BJ (cell line): ENCODE data around the gene ELL. TPM values are rescaled to one million over a fixed set of nuclear protein-coding genes. Genes with fewer than 3 reads are reported as not detected.

Experiments
- CTCF ChIA-PET: fragments of 350-600 bp; formaldehyde crosslinking; extraction: SDS; loops from one replicate; lab custom pipeline; 2021; ENCODE audit warnings: antibody characterized with exemption, inconsistent platforms; lab: Yijun Ruan, JAX
- POLR2A ChIA-PET: fragments of 300-600 bp; sonication (Branson Sonifier 250); formaldehyde crosslinking; extraction: SDS; loops from one replicate; lab custom pipeline; 2021; ENCODE audit warnings: antibody characterized with exemption; lab: Charles Lee
- DNase-seq: peaks from one replicate; pipeline ENCODE4 v3.0.0-alpha.2; 2011; ENCODE audit warnings: low read depth
- H3K27me3 ChIP-seq: 2 replicates; pipeline ENCODE4 v1.6.0; 2011; ENCODE audit warnings: low read length; ENCODE audit not compliant: control insufficient read depth, insufficient read depth
- H3K36me3 ChIP-seq: 2 replicates; pipeline ENCODE4 v1.5.1; 2011; ENCODE audit warnings: low read length; ENCODE audit not compliant: control insufficient read depth, insufficient read depth
- H3K4me3 ChIP-seq: 2 replicates; pipeline ENCODE4 v1.5.1; 2011; ENCODE audit warnings: low read depth, mild to moderate bottlenecking, control low read depth, low read length
- polyA plus RNA-seq: library from polyadenylated mRNA; depleted of rRNA; stranded (reverse); fragments of >200 nt; gene quantifications from 2 replicates; pipeline ENCODE4 v1.2.3, GENCODE V29; 2011
- TF ChIP-seq, protein P1 (sequence below): IDR thresholded peaks from 2 replicates; pipeline ENCODE4 v1.5.1; 2011; ENCODE audit warnings: low read depth, mild to moderate bottlenecking, control low read depth, inconsistent platforms, low read length, moderate library complexity; ENCODE audit not compliant: insufficient read depth

Gene ELL
- polyA plus RNA-seq, 1 experiment = 10.2 TPM

- TF ChIP-seq, protein P1, sequence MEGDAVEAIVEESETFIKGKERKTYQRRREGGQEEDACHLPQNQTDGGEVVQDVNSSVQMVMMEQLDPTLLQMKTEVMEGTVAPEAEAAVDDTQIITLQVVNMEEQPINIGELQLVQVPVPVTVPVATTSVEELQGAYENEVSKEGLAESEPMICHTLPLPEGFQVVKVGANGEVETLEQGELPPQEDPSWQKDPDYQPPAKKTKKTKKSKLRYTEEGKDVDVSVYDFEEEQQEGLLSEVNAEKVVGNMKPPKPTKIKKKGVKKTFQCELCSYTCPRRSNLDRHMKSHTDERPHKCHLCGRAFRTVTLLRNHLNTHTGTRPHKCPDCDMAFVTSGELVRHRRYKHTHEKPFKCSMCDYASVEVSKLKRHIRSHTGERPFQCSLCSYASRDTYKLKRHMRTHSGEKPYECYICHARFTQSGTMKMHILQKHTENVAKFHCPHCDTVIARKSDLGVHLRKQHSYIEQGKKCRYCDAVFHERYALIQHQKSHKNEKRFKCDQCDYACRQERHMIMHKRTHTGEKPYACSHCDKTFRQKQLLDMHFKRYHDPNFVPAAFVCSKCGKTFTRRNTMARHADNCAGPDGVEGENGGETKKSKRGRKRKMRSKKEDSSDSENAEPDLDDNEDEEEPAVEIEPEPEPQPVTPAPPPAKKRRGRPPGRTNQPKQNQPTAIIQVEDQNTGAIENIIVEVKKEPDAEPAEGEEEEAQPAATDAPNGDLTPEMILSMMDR = no peak
- Histone ChIP-seq H3K36me3 (peaks cover 10% of the 10 kb centered on the region), H3K27me3 (no peaks in the 10 kb centered on the region), H3K4me3 (no peak overlapping the region)
- DNase-seq = no peak
- CTCF ChIA-PET = interaction anchor here (1.0 to 6.9 kb wide), 3 partner anchors 8 to 44 kb away, joined by 4 to 39 read pairs (median 35); no protein-coding TSS in a partner anchor
- POLR2A ChIA-PET = no interaction called here
Measured at GRCh38 chr19:18476507-18477041, 45.3 kb downstream of the ELL start.

DNA sequence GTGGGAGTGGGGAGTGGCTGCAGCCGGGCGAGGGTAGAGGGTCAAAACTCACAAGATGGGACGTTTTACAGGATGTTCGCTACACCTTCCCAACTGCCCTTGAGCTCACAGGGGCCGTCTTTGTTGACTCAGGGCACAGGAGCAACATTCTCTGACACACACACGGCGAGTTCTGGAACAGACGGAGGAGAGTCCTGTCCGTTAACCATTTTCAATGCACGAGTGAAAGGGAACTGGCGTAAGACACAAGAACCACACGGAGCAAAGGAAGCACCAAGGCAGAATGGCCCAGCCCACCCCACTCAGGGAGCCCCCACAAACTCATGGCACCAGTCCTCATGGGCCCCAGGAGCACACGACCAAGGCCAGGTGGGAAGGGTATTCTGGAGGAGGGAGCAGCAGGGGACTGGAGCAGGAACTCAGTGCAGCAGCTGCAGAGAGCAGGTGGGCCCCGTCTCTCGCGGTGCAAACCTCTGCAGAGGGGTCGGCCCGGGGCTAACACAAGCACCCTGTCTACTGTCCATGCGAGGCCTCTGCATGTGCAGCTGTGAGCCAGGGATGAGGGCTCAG lies 46.0 kb downstream of the ELL start:
- CTCF ChIA-PET = interaction anchor here (1.3 to 6.7 kb wide), 2 partner anchors 14 to 24 kb away, joined by 8 to 39 read pairs; no protein-coding TSS in a partner anchor
- DNase-seq = no peak
- no peak overlapping the region for H3K4me3 ChIP-seq

GRCh38 chr19:18475004-18475453 lies 46.8 kb downstream of the ELL start:
- CTCF ChIA-PET = interaction anchor here (1.2 to 6.7 kb wide), 4 partner anchors 13 to 24 kb away, joined by 3 to 39 read pairs (median 6); no protein-coding TSS in a partner anchor
- no peak for DNase-seq

More for the DNA sequence above, 46.0 kb downstream of the ELL start:
- POLR2A ChIA-PET = no interaction called here
- H3K27me3 ChIP-seq = no peaks in the 10 kb centered on the region
- TF ChIP-seq, protein P1 = no peak
- H3K36me3 ChIP-seq = peaks cover 10% of the 10 kb centered on the region

DNA sequence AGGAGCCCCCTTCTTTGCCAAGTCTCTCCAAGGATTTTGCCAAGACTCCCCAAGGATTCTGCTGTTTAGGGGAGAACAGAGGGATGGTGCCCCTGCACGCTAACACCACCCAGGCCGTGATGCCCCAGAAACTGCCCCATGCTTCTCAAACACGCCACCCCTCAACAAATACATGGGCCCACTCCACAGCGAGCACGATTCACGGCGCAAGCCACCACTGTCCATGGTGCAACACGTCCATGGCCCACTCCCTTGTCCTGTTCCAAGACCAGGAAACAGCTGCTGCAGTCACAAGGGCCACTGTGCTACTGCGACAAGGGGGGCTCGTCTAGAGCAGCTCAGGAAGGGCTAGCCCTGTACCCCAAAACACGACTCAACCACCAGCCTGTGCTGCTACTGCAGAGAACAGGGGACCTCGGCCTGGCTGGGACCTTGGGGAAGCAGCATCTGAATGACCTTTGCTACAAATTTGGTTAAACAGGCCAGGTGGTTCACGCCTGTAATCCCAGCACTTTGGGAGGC lies 47.4 kb downstream of the ELL start:
- H3K27me3 ChIP-seq = no peaks in the 10 kb centered on the region
- POLR2A ChIA-PET = no interaction called here
- CTCF ChIA-PET = interaction anchor here (1.2 to 6.7 kb wide), 5 partner anchors 13 to 119 kb away, joined by 3 to 39 read pairs (median 5); no protein-coding TSS in a partner anchor
- no peak for DNase-seq
- TF ChIP-seq, protein P1 = no peak
- no peak overlapping the region for H3K4me3 ChIP-seq
- H3K36me3 ChIP-seq = peaks cover 10% of the 10 kb centered on the region

More at GRCh38 chr19:18475004-18475453, 46.8 kb downstream of the ELL start:
- POLR2A ChIA-PET = no interaction called here
- TF ChIP-seq, protein P1 = no peak
- Histone ChIP-seq H3K27me3 (no peaks in the 10 kb centered on the region), H3K36me3 (peaks cover 10% of the 10 kb centered on the region), H3K4me3 (no peak overlapping the region)

DNA sequence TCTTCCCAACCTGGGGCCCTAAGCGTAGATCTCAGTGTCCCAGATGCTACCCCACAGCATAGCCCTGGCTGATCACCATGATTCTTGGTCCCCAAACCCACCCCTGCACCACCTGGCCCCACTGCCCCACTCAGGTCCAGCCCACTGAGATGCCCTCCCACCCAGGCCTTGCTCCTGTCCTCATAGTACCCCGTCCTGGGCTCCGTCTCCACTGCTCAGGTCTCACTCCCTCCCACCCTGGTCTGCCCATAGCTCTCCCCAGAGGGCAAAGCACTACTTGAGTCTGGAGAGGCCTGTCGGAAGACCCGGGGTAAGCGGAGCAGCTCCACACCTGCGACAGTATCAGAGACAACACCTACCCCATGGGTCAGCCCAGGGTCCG lies 48.2 kb downstream of the ELL start:
- POLR2A ChIA-PET = no interaction called here
- CTCF ChIA-PET = interaction anchor here (1.4 to 6.7 kb wide), 3 partner anchors 12 to 120 kb away, joined by 3 to 39 read pairs (median 5); partner anchors contain the start of gene REX1BD
- no peak for DNase-seq
- Histone ChIP-seq H3K27me3 (no peaks in the 10 kb centered on the region), H3K4me3 (no peak overlapping the region), H3K36me3 (peaks cover 16% of the 10 kb centered on the region)
- TF ChIP-seq, protein P1 = no peak
